ENCODE data around the gene MUC5B.
"Not testable (repeated sequence)": the region's sequence is repeated elsewhere in the genome, so short reads cannot be mapped to it uniquely, and the experiment has no call there.

MUC5B gene

DNA sequence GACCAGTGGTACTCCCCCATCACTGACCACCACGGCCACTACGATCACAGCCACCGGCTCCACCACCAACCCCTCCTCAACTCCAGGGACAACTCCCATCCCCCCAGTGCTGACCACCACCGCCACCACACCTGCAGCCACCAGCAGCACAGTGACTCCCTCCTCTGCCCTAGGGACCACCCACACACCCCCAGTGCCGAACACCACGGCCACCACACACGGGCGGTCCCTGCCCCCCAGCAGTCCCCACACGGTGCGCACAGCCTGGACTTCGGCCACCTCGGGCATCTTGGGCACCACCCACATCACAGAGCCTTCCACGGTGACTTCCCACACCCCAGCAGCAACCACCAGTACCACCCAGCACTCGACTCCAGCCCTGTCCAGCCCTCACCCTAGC is 24.2 kb downstream of the MUC5B start:
- not testable (repeated sequence) for H3K27ac ChIP-seq, H3K4me3 ChIP-seq, H3K9ac ChIP-seq, H4K20me1 ChIP-seq, H3K36me3 ChIP-seq, H3K4me1 ChIP-seq, H3K27me3 ChIP-seq, H3K4me2 ChIP-seq
- H3K9me3 ChIP-seq = peaks cover 55% of the 10 kb centered on the region

DNA sequence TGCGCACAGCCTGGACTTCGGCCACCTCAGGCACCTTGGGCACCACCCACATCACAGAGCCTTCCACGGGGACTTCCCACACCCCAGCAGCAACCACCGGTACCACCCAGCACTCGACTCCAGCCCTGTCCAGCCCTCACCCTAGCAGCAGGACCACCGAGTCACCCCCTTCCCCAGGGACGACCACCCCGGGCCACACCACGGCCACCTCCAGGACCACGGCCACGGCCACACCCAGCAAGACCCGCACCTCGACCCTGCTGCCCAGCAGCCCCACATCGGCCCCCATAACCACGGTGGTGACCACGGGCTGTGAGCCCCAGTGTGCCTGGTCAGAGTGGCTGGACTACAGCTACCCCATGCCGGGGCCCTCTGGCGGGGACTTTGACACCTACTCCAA is 26.1 kb downstream of the MUC5B start:
- not testable (repeated sequence) for H3K36me3 ChIP-seq, H4K20me1 ChIP-seq, H3K9ac ChIP-seq, H3K27me3 ChIP-seq, H3K4me3 ChIP-seq, H3K27ac ChIP-seq, H3K4me1 ChIP-seq, H3K4me2 ChIP-seq
- peaks cover 55% of the 10 kb centered on the region for H3K9me3 ChIP-seq

DNA sequence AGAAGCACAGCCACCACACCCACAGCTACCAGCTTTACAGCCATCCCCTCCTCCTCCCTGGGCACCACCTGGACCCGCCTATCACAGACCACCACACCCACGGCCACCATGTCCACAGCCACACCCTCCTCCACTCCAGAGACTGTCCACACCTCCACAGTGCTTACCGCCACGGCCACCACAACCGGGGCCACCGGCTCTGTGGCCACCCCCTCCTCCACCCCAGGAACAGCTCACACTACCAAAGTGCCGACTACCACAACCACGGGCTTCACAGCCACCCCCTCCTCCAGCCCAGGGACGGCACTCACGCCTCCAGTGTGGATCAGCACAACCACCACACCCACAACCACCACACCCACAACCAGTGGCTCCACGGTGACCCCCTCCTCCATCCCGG is 27.5 kb downstream of the MUC5B start:
- H3K27me3 ChIP-seq, H3K4me1 ChIP-seq, H3K9ac ChIP-seq, H3K4me2 ChIP-seq, H3K36me3 ChIP-seq, H3K27ac ChIP-seq, H3K4me3 ChIP-seq, H4K20me1 ChIP-seq: not testable (repeated sequence)
- peaks cover 51% of the 10 kb centered on the region for H3K9me3 ChIP-seq

DNA sequence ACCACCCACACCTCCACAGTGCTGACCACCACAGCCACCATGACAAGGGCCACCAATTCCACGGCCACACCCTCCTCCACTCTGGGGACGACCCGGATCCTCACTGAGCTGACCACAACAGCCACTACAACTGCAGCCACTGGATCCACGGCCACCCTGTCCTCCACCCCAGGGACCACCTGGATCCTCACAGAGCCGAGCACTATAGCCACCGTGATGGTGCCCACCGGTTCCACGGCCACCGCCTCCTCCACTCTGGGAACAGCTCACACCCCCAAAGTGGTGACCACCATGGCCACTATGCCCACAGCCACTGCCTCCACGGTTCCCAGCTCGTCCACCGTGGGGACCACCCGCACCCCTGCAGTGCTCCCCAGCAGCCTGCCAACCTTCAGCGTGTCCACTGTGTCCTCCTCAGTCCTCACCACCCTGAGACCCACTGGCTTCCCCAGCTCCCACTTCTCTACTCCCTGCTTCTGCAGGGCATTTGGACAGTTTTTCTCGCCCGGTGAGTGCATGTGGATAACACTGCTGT is 28.4 kb downstream of the MUC5B start:
- Histone ChIP-seq H3K27ac (no peak overlapping the region), H4K20me1 (no peaks in the 10 kb centered on the region), H3K9ac (no peak overlapping the region), H3K4me3 (no peak overlapping the region), H3K27me3 (no peaks in the 10 kb centered on the region), H3K9me3 (peaks cover 43% of the 10 kb centered on the region), H3K36me3 (no peaks in the 10 kb centered on the region), H3K4me1 (no peaks in the 10 kb centered on the region), H3K4me2 (no peak overlapping the region)
- no peak for TF ChIP-seq Cebpa-rat (IDR thresholded peaks at IDR 0.05)

DNA sequence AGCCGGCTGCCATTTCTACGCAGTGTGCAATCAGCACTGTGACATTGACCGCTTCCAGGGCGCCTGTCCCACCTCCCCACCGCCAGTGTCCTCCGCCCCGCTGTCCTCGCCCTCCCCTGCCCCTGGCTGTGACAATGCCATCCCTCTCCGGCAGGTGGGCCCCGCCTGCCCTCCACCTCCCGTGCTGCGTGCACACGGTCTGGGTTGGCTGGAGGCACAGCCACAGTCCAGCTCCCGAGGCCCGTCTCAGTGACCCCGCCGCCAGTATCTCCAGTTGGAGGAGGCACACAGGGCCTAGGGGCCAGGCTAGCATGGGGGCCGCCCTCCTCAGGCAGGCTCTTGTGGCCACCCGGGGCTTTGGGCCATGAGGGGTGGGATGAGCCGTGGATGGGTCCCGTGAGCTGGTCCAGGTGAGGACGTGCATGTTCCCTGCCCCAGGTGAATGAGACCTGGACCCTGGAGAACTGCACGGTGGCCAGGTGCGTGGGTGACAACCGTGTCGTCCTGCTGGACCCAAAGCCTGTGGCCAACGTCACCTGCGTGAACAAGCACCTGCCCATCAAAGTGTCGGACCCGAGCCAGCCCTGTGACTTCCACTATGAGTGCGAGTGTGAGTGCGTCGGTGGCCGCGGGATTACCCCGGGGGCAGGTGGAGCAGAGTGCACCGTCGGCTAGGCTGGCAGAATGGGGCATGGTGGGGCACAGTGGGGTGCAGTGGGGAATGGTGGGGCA is 29.7 kb downstream of the MUC5B start:
- H3K4me1 ChIP-seq = peaks cover 11% of the 10 kb centered on the region
- peaks cover 41% of the 10 kb centered on the region for H3K9me3 ChIP-seq

DNA sequence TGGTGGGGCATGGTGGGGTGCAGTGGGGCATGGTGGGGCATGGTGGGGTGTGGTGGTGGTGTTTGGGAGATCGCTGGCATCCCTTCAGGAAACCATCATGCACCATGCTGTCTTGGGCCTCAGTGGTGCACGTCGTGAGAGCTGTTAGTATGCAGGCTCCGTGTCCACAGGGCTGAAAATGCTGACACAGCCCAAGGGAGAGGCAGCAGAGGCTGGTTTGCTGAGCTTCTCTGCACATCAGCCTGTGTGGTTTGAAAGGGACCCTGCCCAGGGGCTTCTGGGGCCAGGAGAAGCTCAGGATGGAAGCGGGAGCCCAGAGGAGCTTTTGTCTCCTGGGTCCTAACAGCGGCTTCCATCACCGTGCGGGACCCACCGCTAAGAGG is 30.2 kb downstream of the MUC5B start:
- H3K9ac ChIP-seq = no peak overlapping the region
- H3K4me3 ChIP-seq = no peak overlapping the region
- H3K27ac ChIP-seq = no peak overlapping the region
- H3K4me2 ChIP-seq = no peak overlapping the region
- peaks cover 14% of the 10 kb centered on the region for H3K4me1 ChIP-seq
- H3K9me3 ChIP-seq = peaks cover 41% of the 10 kb centered on the region
- no peak for TF ChIP-seq Cebpa-rat (IDR thresholded peaks at IDR 0.05)
- H3K36me3 ChIP-seq = no peaks in the 10 kb centered on the region
- no peaks in the 10 kb centered on the region for H4K20me1 ChIP-seq
- H3K27me3 ChIP-seq = no peaks in the 10 kb centered on the region

More for the DNA sequence above, 29.7 kb downstream of the MUC5B start:
- H3K4me3 ChIP-seq = no peak overlapping the region
- H3K27me3 ChIP-seq = no peaks in the 10 kb centered on the region
- H3K36me3 ChIP-seq = no peaks in the 10 kb centered on the region
- H4K20me1 ChIP-seq = no peaks in the 10 kb centered on the region
- TF ChIP-seq Cebpa-rat (IDR thresholded peaks at IDR 0.05) = no peak
- H3K9ac ChIP-seq = no peak overlapping the region
- H3K4me2 ChIP-seq = no peak overlapping the region
- no peak overlapping the region for H3K27ac ChIP-seq

DNA sequence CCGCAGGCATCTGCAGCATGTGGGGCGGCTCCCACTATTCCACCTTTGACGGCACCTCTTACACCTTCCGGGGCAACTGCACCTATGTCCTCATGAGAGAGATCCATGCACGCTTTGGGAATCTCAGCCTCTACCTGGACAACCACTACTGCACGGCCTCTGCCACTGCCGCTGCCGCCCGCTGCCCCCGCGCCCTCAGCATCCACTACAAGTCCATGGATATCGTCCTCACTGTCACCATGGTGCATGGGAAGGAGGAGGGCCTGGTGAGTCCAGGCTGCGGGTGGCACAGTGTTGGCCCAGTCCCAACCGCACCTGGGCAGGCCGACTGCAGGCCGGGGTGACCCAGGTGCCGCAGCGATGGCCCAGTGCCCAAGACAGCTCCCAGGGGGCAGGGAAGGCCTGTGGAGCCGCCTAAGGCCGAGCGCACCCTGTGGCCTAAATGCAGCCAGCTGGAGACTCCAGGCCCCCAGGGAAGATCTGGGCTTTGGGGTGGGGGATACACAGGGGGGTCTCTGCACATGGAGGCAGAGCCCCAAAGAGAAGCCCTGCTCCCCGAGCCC is 31.3 kb downstream of the MUC5B start:
- Histone ChIP-seq H3K9ac (no peak overlapping the region), H3K9me3 (peaks cover 36% of the 10 kb centered on the region)

DNA sequence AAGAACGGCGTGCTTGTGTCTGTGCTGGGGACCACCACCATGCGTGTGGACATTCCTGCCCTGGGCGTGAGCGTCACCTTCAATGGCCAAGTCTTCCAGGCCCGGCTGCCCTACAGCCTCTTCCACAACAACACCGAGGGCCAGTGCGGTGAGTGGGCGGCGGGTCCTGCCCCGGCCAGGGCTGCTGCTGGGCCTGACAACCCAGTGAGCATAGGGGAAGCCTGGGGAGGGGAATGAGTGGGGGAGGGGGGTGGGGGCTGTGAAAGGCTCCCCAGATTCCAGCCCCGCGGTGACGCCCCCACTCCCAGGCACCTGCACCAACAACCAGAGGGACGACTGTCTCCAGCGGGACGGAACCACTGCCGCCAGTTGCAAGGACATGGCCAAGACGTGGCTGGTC is 31.9 kb downstream of the MUC5B start:
- H3K9ac ChIP-seq = no peak overlapping the region
- no peak for TF ChIP-seq Cebpa-rat (IDR thresholded peaks at IDR 0.05)
- H3K36me3 ChIP-seq = no peaks in the 10 kb centered on the region
- peaks cover 14% of the 10 kb centered on the region for H3K4me1 ChIP-seq
- H3K27me3 ChIP-seq = no peaks in the 10 kb centered on the region
- no peak overlapping the region for H3K27ac ChIP-seq
- no peaks in the 10 kb centered on the region for H4K20me1 ChIP-seq
- no peak overlapping the region for H3K4me2 ChIP-seq
- peaks cover 32% of the 10 kb centered on the region for H3K9me3 ChIP-seq
- H3K4me3 ChIP-seq = no peak overlapping the region

More for the DNA sequence above, 31.3 kb downstream of the MUC5B start:
- Histone ChIP-seq H3K27ac (no peak overlapping the region), H3K36me3 (no peaks in the 10 kb centered on the region), H3K4me3 (no peak overlapping the region), H3K27me3 (no peaks in the 10 kb centered on the region), H4K20me1 (no peaks in the 10 kb centered on the region), H3K4me2 (no peak overlapping the region), H3K4me1 (peaks cover 14% of the 10 kb centered on the region)
- no peak for TF ChIP-seq Cebpa-rat (IDR thresholded peaks at IDR 0.05)

DNA sequence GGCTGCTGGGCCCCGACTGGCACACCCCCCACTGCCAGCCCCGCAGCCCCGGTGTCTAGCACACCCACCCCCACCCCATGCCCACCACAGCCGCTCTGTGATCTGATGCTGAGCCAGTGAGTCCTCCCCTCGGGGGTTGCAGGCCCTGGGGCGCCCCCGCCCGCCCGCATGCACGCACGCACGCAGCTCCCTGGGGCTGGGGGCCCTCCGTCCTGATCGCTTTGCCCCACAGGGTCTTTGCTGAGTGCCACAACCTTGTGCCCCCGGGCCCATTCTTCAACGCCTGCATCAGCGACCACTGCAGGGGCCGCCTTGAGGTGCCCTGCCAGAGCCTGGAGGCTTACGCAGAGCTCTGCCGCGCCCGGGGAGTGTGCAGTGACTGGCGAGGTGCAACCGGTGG is 32.3 kb downstream of the MUC5B start:
- no peak for TF ChIP-seq Cebpa-rat (IDR thresholded peaks at IDR 0.05)
- Histone ChIP-seq H3K4me1 (peaks cover 14% of the 10 kb centered on the region), H3K4me3 (no peak overlapping the region), H4K20me1 (no peaks in the 10 kb centered on the region), H3K4me2 (no peak overlapping the region), H3K27ac (no peak overlapping the region), H3K9me3 (peaks cover 28% of the 10 kb centered on the region), H3K27me3 (no peaks in the 10 kb centered on the region), H3K36me3 (no peaks in the 10 kb centered on the region), H3K9ac (no peak overlapping the region)

DNA sequence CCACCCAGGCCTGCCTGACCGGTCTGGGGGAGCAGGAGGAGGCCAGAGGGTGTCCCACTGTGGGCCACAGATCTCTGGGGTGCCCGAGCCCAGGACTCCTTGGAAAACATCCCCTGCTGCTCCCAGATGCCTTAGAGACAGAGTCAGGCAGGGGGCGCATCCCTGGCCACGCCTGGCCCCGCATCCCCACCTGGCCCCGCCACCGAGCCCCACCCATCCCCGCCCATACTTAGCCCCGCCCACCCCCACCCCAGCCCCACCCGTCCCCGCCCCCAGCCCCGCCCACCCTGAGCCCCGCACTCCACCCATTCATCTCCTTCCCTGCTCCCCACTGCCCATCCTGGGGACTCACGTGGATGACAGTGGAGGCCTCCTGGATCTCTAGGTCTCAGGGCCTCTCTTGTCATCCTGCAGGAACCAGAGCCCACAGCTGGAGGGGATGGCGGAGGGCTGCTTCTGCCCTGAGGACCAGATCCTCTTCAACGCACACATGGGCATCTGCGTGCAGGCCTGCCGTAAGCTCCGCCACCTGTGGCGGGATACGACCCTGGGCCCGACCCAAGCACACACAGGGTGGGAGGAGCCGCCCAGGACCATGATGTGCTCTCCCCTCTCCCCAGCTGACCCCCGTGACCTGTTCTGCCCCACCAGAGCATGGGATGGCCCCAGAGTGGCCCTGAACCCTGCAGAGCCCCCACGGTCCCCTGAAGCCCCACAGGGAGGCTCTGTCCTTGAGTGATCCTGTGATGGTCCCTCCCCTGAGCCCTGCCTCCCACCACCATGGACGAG is 33.6 kb downstream of the MUC5B start:
- H3K4me2 ChIP-seq = peak overlapping the region; percentile 39; the same call in 1 of the 2 replicates
- no peak for TF ChIP-seq Cebpa-rat (IDR thresholded peaks at IDR 0.05)
- peaks cover 15% of the 10 kb centered on the region for H3K9me3 ChIP-seq

More for the DNA sequence above, 33.6 kb downstream of the MUC5B start:
- Histone ChIP-seq H4K20me1 (no peaks in the 10 kb centered on the region), H3K36me3 (no peaks in the 10 kb centered on the region), H3K27ac (no peak overlapping the region), H3K4me3 (no peak overlapping the region), H3K27me3 (no peaks in the 10 kb centered on the region), H3K4me1 (peaks cover 14% of the 10 kb centered on the region), H3K9ac (no peak overlapping the region)
